GM12878 (cell line): ENCODE measurements around the gene SLC31A1. TPM values are rescaled to one million over a fixed set of nuclear protein-coding genes. Genes with fewer than 3 reads are reported as not detected.

Source experiments
- ATAC-seq: fragments of 200-7000 bp; cut with Tn5 transposase; 3 replicates; pipeline ENCODE4 v1.9.1; 2020; ENCODE audit warnings: mild to moderate bottlenecking, moderate library complexity
- BruUV-seq: library from RNA; stranded (reverse); fragments of 400-500 nt; replicated peaks from 2 replicates; lab custom pipeline; 2021; lab: Mats Ljungman, UMichigan
- CTCF ChIA-PET: fragments of 300-600 bp; sonication (Branson Sonifier 250); formaldehyde crosslinking; extraction: SDS; loops from one replicate; lab custom pipeline; 2021; ENCODE audit warnings: inconsistent platforms; lab: Yijun Ruan, JAX
- POLR2A ChIA-PET: fragments of 350-600 bp; formaldehyde crosslinking; extraction: SDS; loops from one replicate; lab custom pipeline; 2021; ENCODE audit warnings: inconsistent platforms; lab: Charles Lee
- RAD21 ChIA-PET: fragments of 300-600 bp; sonication (Branson Sonifier 250); formaldehyde crosslinking; loops from one replicate; lab custom pipeline; 2023; ENCODE audit warnings: antibody characterized with exemption; ENCODE audit not compliant: unreplicated experiment; lab: Charles Lee
- SMC1A ChIA-PET: fragments of 300-600 bp; sonication (Branson Sonifier 250); formaldehyde crosslinking; loops from one replicate; lab custom pipeline; 2023; ENCODE audit not compliant: unreplicated experiment, uncharacterized antibody; lab: Charles Lee
- DNase-seq: peaks from one replicate; pipeline ENCODE4 v3.0.0-alpha.2; 2011; ENCODE audit warnings: low read depth, low spot score
- FAIRE-seq: peaks from 3 replicates; lab custom pipeline; 2011; peaks lifted over from hg19 to GRCh38; lab: Jason Lieb, UNC
- H2AFZ ChIP-seq: 2 replicates; pipeline ENCODE4 v1.6.0; 2011; ENCODE audit warnings: low read depth, low read length, control low read depth; ENCODE audit not compliant: control insufficient read depth
- H3K27ac ChIP-seq: 2 replicates; pipeline ENCODE4 v1.5.1; 2011; ENCODE audit warnings: control low read depth; ENCODE audit not compliant: control insufficient read depth, insufficient read depth
- H3K27me3 ChIP-seq, 2 experiments: replicated peaks in 1 of 2; 2 replicates each; pipeline versions ENCODE4 v1.6.0 to v1.6.1; 2011; ENCODE audit warnings: low read length in 1 of 2; ENCODE audit not compliant: control insufficient read depth in 2 of 2, insufficient read depth in 2 of 2
- H3K36me3 ChIP-seq, 2 experiments: 2 replicates each; pipeline ENCODE4 v1.5.1; 2011; ENCODE audit warnings: low read length in 1 of 2; ENCODE audit not compliant: control insufficient read depth in 2 of 2, insufficient read depth in 2 of 2
- H3K4me1 ChIP-seq: 2 replicates; pipeline ENCODE4 v1.6.1; 2011; ENCODE audit warnings: mild to moderate bottlenecking, low read length, moderate library complexity, mixed read lengths; ENCODE audit not compliant: control insufficient read depth, insufficient read depth
- H3K4me2 ChIP-seq: 2 replicates; pipeline ENCODE4 v1.6.0; 2011; ENCODE audit warnings: control low read depth; ENCODE audit not compliant: control insufficient read depth, insufficient read depth
- H3K4me3 ChIP-seq: fragments of 200-600 bp; sonication (generic); 2 replicates; pipeline ENCODE4 v1.5.1; 2016
- H3K79me2 ChIP-seq: 2 replicates; pipeline ENCODE4 v1.6.0; 2011; ENCODE audit warnings: low read length; ENCODE audit not compliant: control insufficient read depth, insufficient read depth
- H3K9ac ChIP-seq: 2 replicates; pipeline ENCODE4 v1.8.0; 2011; ENCODE audit warnings: low read length, control low read depth, mixed read lengths; ENCODE audit not compliant: control insufficient read depth, insufficient read depth
- H3K9me3 ChIP-seq: replicated peaks from 3 replicates; pipeline ENCODE4 v1.5.1; 2011; ENCODE audit warnings: mild to moderate bottlenecking, low read length; ENCODE audit not compliant: control insufficient read depth, insufficient read depth
- H4K20me1 ChIP-seq: 2 replicates; pipeline ENCODE4 v1.6.0; 2011; ENCODE audit not compliant: control insufficient read depth, insufficient read depth
- CBFB ChIP-seq: IDR thresholded peaks from 2 replicates; pipeline ENCODE4 v1.6.1; 2016; ENCODE audit warnings: antibody characterized with exemption, low read depth
- CHD2 ChIP-seq: IDR thresholded peaks from 2 replicates; pipeline ENCODE4 v1.6.1; 2011; ENCODE audit warnings: low read depth, low read length, improper control_type of control experiment, borderline replicate concordance
- CHD4 ChIP-seq: fragments of 200-600 bp; sonication (generic); IDR thresholded peaks from 2 replicates; pipeline ENCODE4 v1.6.1; 2016; ENCODE audit warnings: mild to moderate bottlenecking
- DPF2 ChIP-seq: fragments of 450-650 bp; IDR thresholded peaks from 2 replicates; pipeline ENCODE4 v1.6.1; 2017; ENCODE audit warnings: mild to moderate bottlenecking
- ELK1 ChIP-seq: IDR thresholded peaks from 2 replicates; pipeline ENCODE4 v1.6.1; 2012; ENCODE audit warnings: low read depth, low read length, improper control_type of control experiment
- KAT2A ChIP-seq: conservative IDR thresholded peaks from 2 replicates; pipeline ENCODE4 v1.6.1; 2011; ENCODE audit warnings: low read depth, low read length; ENCODE audit not compliant: control insufficient read depth
- MXI1 ChIP-seq: fragments of 150-350 bp; IDR thresholded peaks from 2 replicates; pipeline ENCODE4 v1.6.1; 2011; ENCODE audit warnings: low read depth, mild to moderate bottlenecking, inconsistent platforms, low read length, improper control_type of control experiment
- PAX5 ChIP-seq: IDR thresholded peaks from 2 replicates; pipeline ENCODE4 v1.6.1; 2011; ENCODE audit warnings: low read depth, low read length, borderline replicate concordance
- RBBP5 ChIP-seq: fragments of 200-600 bp; sonication (generic); conservative IDR thresholded peaks from 2 replicates; pipeline ENCODE4 v1.6.1; 2016
- RFX5 ChIP-seq: IDR thresholded peaks from 2 replicates; pipeline ENCODE4 v1.6.1; 2011; ENCODE audit warnings: low read depth, low read length, improper control_type of control experiment
- SMARCA5 ChIP-seq: fragments of 450-650 bp; IDR thresholded peaks from 2 replicates; pipeline ENCODE4 v1.6.1; 2017; ENCODE audit warnings: mild to moderate bottlenecking
- SP1 ChIP-seq: IDR thresholded peaks from one replicate; pipeline ENCODE4 v1.6.1; 2011; ENCODE audit warnings: low read depth, low read length
- SPI1 ChIP-seq: IDR thresholded peaks from 2 replicates; pipeline ENCODE4 v1.6.1; 2011; ENCODE audit warnings: low read depth, mild to moderate bottlenecking, low read length, moderate library complexity, borderline replicate concordance; ENCODE audit not compliant: insufficient read depth
- TCF3 ChIP-seq: IDR thresholded peaks from 2 replicates; pipeline ENCODE4 v1.6.1; 2012; ENCODE audit warnings: low read depth, mild to moderate bottlenecking, low read length, borderline replicate concordance; ENCODE audit not compliant: insufficient read depth
- WGBS: methylation state at CpG from one replicate; pipeline ENCODE4 v1.1.6; 2016; ENCODE audit warnings: low lambda C conversion rate; ENCODE audit not compliant: insufficient replicate concordance, insufficient coverage; ENCODE audit errors: missing lambda C conversion rate; 5-methylcytosine and 5-hydroxymethylcytosine counted together
- in situ Hi-C: fragments of 300-500 bp; cut with MboI; formaldehyde crosslinking; loops from 9 replicates; pipeline ENCODE4 v1.14.3; 2018; ENCODE audit warnings: mixed read lengths
- intact Hi-C: fragments of 100-400 bp; cut with micrococcal nuclease; formaldehyde crosslinking; loops from one replicate; pipeline ENCODE4 v1.14.2; 2022; ENCODE audit not compliant: unreplicated experiment
- polyA plus RNA-seq, 11 experiments: library from polyadenylated mRNA; depleted of rRNA in 4 of 11; unstranded in 6 of 11; stranded (reverse) in 5 of 11; fragments of >200 nt; fragmentation: Nextera tagmentation in 4 of 11; fragmentation: Illumina TruSeq in 1 of 11; extraction: Ambion mirVana in 4 of 11; extraction: Trizol in 1 of 11; gene quantifications; 1 replicate in 1 of 11; 2 replicates in 10 of 11; pipeline versions ENCODE4 v1.2.1 to v1.2.3, GENCODE V29; 2011 to 2016; ENCODE audit warnings: inconsistent platforms in 2 of 11, missing spikeins in 2 of 11, low read depth in 1 of 11
- total RNA-seq, 4 experiments: library from RNA; depleted of rRNA in 3 of 4; stranded (reverse); fragments of >200 nt in 3 of 4; fragmentation: Illumina TruSeq in 1 of 4; extraction: Trizol in 1 of 4; gene quantifications; 2 replicates each; pipeline versions ENCODE4 v1.2.1 to v1.2.3, GENCODE V29; 2013 to 2021
- TF ChIP-seq, protein P1 (sequence below): fragments of 450-650 bp; formaldehyde crosslinking; IDR thresholded peaks from 2 replicates; pipeline ENCODE4 v1.4.0; 2020; ENCODE audit warnings: mild to moderate bottlenecking, moderate library complexity

SLC31A1 gene
- total and polyA plus RNA-seq, 10 of the 15 experiments (the other 5 are each of a cell fraction or from before 2014, with no cell fraction given) = 7.3 to 16.2 (median 10.5) TPM

- TF ChIP-seq KAT2A (no peak), PAX5 (no peak), RBBP5 (no peak), CBFB (no peak), MXI1 (0 out of 2 replicates have a peak, but pooled peaks have one; percentile 15)
- TF ChIP-seq, all 136 proteins: peak for 12
These were observed 53.3 kb downstream of the SLC31A1 start (continued) for GRCh38 chr9:113274474-113275156.

GRCh38 chr9:113275157-113276131 lies 54.1 kb downstream of the SLC31A1 start, which contains the start of the genes CDC26 and PRPF4:
Gene CDC26, minus strand, starts transcription at chr9:113275572. Its CDS starts 3,065 bp downstream, at chr9:113272507.
Gene PRPF4, plus strand, starts transcription at chr9:113275658. Its CDS starts 86 bp downstream, at chr9:113275744.
- CTCF ChIA-PET = interaction anchor here (0.5 to 8.5 kb wide), 36 partner anchors 8 to 1741 kb away, joined by 3 to 117 read pairs (median 5); partner anchors contain the start of genes ALAD, C9orf43, FKBP15 and POLE3
- peak; percentile 87 for DNase-seq
- under 1% methylated on average over 63 of the region's 63 CpGs for WGBS
- RAD21 ChIA-PET = interaction anchor here (0.6 to 5.6 kb wide), 26 partner anchors 9 to 381 kb away, joined by 3 to 63 read pairs (median 4); partner anchors contain the start of genes ALAD, C9orf43, FKBP15 and HDHD3
- ATAC-seq = peak; percentile 94
- SMC1A ChIA-PET = interaction anchor here (0.6 to 5.0 kb wide), 28 partner anchors 10 to 383 kb away, joined by 3 to 68 read pairs (median 4); partner anchors contain the start of genes ALAD, C9orf43, FKBP15 and POLE3
- Histone ChIP-seq H3K4me3 (peak within 1 kb of the TSS; percentile 75), H3K9ac (peak within 1 kb of the TSS; percentile 94), H3K27me3 (no peaks in the 10 kb centered on the region), H4K20me1 (no peaks in the 10 kb centered on the region), H3K79me2 (peaks cover 40% of the 10 kb centered on the region), H3K4me1 (peaks cover 8% of the 10 kb centered on the region; the same call in 1 of the 2 replicates), H3K36me3 (peaks cover 6 to 11% of the 10 kb centered on the region in 2 experiments; a peak in 3 of 4 replicates), H3K27ac (peak within 1 kb of the TSS; percentile 89), H3K9me3 (no peaks in the 10 kb centered on the region), H3K4me2 (peak within 1 kb of the TSS; percentile 94), H2AFZ (peak within 1 kb of the TSS; percentile 96)
- peak; percentile 98 for FAIRE-seq
- in situ Hi-C loops (no loop called here), intact Hi-C loops (loop anchor here (1.0 to 10.0 kb wide), 5 partner anchors 55 to 1109 kb away; partner anchors contain the start of genes AKNA and WDR31)
- BruUV-seq = TSS peak; percentile 78
- POLR2A ChIA-PET = interaction anchor here (0.6 to 3.0 kb wide), 15 partner anchors 13 to 1334 kb away, joined by 3 to 32 read pairs (median 3); partner anchors contain the start of genes C9orf43, FKBP15, POLE3 and SLC31A1
- TF ChIP-seq CHD2 (peak; percentile 95), SP1 (peak; percentile 14), TCF3 (0 out of 2 replicates have a peak, but pooled peaks have one; percentile 10), DPF2 (no peak; the same call in 1 of the 2 replicates), SPI1 (peak; percentile 73; the same call in 1 of the 2 replicates), CHD4 (no peak), SMARCA5 (peak; percentile 32; the same call in 1 of the 2 replicates), RFX5 (no peak), ELK1 (no peak)
- TF ChIP-seq, protein P1, sequence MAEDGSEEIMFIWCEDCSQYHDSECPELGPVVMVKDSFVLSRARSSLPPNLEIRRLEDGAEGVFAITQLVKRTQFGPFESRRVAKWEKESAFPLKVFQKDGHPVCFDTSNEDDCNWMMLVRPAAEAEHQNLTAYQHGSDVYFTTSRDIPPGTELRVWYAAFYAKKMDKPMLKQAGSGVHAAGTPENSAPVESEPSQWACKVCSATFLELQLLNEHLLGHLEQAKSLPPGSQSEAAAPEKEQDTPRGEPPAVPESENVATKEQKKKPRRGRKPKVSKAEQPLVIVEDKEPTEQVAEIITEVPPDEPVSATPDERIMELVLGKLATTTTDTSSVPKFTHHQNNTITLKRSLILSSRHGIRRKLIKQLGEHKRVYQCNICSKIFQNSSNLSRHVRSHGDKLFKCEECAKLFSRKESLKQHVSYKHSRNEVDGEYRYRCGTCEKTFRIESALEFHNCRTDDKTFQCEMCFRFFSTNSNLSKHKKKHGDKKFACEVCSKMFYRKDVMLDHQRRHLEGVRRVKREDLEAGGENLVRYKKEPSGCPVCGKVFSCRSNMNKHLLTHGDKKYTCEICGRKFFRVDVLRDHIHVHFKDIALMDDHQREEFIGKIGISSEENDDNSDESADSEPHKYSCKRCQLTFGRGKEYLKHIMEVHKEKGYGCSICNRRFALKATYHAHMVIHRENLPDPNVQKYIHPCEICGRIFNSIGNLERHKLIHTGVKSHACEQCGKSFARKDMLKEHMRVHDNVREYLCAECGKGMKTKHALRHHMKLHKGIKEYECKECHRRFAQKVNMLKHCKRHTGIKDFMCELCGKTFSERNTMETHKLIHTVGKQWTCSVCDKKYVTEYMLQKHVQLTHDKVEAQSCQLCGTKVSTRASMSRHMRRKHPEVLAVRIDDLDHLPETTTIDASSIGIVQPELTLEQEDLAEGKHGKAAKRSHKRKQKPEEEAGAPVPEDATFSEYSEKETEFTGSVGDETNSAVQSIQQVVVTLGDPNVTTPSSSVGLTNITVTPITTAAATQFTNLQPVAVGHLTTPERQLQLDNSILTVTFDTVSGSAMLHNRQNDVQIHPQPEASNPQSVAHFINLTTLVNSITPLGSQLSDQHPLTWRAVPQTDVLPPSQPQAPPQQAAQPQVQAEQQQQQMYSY (CRISPR knock-in tag) = no peak
